Measurements from ENCODE around the gene DYRK1B.
"Not testable (repeated sequence)": the region's sequence is repeated elsewhere in the genome, so short reads cannot be mapped to it uniquely, and the experiment has no call there.

DYRK1B gene

DNA sequence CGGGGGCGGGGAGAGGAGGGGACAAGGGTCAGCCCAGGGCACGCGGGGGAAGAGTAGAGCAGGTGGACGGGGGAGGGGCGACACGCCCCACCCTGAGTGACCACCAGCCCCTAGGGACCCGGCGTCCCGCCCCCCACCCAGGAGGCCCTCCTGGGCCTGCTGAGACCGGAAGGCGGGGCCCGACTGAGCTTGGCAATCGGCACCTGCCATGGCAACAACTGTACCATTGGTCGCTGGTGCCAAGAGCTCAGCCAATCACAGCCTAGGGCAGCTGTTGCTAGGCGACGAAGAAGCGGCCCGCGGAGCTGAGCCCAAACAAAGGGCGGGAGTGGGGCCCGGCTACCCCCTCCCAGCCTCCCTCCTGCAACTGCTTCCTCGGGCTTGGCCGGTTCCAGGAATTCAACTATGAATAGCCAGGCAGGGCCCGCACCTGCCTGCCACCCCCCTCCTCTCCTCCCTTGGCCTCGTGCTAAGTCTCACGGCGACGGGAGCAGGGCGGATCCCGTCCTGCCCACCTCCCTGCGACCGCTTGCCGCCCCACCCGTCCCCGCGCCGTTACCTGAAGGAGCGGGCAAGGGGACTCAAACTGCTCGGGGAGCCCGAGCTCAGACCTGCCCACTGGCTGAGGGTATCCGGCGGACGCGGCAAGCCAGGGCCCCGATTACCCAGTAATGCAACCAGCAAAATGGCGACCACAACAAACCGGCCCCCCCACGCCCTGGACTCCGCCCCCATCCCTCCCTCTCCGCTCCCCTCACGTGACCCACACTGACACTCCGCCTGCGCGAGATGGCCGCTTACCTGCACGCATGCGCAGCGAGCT lies at the start of gene DYRK1B:
Gene DYRK1B, minus strand, starts transcription at position 699 of the 823 bp plus-strand sequence. CDS start 2,295 bp downstream, outside the sequence.
- DNase-seq, result peak; percentile 94

DNA sequence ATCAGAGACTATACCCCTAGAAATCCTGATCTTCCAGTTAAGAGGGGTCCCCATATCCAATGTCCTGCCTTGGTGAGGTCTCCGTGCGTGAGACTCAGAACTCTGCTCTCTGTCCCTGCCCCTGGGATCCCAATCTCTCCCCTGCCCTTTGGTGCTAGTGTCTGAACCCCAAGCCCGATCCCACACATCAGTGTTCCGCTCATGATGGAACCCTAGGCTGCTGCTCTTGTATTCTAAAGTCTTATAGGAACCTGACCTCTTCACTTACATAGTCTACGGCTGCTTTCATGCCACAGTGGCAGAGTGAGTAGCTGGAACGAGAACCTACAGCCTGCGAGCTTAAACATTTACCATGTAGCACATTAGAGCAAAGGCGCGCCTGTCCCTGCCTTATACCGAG lies 48.7 kb upstream of the DYRK1B start:
- DNase-seq, result not testable (repeated sequence)

DNA sequence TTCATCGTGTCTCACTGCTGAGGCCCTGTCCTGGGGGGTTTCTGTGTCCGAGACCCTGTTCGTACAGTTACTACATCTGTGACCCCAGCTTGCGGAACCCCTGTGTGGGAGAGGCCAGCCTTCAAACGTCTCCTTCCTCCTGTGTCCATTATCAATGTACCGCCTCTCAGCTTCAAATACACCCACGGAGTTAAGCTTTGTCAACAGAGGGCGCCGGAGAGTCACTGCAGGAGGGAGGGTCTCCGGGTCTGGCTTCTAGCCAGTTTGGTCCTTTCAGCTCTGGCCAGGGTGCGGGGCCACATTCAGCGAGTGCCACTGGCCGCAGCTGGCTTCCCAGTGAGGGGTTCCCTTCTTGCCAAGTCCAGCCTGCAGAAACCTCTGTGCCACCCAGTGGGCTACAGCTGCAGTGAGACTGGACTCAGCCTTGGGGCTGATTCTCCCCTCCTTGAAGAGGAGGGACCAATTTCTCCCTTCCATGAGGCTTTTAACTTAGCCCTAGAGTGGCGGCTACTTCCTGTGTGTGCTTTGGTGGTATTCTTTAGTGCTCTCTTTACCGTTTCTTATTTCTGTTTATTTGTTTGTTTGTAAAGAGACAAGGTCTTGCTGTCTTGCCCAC lies 47.6 kb upstream of the DYRK1B start:
- DNase-seq, result peak; percentile 8

DNA sequence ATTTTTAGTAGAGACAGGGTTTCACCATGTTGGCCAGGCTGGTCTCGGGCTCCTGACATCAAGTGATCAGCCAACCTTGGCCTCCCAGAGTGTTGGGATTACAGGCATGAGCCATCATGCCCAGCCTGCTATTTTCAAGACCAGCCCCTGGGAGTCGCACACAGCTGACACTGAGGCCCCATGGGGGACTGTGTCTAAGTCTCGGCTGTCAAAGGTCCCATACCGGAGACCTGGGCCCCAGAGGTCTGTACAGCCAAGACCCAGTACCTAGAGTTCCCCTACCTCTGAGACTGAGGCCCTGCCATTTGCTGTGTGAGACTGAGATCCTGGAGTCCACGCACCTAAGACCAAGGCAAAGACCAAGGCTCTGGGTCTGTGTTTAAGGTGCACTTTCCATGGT lies 46.3 kb upstream of the DYRK1B start:
- DNase-seq, result not testable (repeated sequence)

DNA sequence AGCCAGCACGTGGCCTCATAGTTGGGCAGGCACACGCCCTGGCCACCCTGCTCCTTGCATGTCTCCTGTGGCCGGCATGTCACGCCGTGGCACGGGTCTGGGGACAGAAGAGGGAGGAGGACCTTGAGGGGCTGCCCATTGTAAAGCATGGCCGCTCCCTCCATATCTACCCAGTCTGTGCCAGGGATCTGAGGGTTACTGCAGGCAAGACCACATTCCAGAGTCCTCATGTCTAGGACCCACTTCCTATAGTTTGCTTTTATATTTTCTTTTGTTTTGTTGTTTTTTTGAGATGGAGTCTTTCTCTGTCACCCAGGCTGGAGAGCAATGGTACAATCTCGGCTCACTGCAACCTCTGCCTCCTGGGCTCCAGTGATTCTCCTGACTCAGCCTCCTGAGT lies 45.8 kb upstream of the DYRK1B start:
- not testable (repeated sequence) for DNase-seq

DNA sequence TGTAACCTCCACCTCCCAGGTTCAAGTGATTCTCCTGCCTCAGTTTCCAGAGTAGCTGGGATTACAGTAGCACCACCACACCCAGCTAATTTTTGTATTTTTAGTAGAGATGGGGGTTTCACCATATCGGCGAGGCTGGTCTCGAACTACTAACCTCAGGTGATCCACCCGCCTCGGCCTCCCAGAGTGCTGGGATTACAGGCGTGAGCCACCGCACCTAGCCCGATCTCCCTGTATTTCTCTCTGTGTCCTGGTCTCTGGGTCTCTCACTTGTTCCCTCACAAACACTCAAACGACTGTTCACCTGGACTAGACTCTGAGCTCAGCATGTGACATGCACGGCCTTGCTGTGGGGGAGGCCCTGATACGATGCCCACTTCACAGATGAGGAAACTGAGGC lies 44.9 kb upstream of the DYRK1B start:
- not testable (repeated sequence) for DNase-seq

DNA sequence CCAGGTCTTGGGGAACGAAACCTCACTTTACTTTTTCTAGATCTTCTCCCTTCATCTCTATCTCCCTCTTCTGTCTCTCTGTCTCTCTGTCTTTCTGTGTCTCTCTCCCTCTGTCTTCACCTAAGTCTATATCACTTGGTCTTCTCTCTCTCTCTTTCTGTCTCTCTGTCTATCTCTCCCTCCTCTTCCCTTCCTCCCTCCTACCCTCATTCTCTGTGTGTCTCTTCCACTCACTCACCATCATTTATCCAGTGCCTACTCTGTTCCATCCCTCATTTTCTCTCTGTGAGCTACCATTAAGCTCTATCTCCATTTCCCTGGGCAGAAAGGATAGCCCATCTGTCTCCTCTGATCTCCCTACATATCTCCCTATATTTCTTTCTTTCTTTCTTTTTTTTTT lies 44.4 kb upstream of the DYRK1B start:
- no peak for DNase-seq

DNA sequence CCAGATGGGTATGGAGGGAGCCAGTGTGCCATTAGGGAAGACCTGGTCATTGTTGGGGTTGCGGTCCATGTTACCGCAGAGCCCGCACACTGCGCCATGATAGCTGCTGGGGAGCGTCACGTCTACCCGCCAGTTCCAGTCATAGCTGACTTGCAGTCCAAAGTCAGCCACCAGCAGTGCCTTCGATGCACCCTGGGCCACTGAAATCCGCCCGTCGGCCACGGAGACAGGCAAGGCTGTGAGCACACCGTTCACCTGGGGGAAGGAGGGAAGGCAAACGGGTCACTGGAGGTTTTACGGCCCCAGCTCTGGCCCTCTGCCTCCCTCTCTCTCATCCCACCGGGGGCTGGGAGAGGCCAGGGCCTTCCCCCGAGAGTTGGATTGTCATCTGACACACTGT lies 44.0 kb upstream of the DYRK1B start:
- DNase-seq, result not testable (repeated sequence)

DNA sequence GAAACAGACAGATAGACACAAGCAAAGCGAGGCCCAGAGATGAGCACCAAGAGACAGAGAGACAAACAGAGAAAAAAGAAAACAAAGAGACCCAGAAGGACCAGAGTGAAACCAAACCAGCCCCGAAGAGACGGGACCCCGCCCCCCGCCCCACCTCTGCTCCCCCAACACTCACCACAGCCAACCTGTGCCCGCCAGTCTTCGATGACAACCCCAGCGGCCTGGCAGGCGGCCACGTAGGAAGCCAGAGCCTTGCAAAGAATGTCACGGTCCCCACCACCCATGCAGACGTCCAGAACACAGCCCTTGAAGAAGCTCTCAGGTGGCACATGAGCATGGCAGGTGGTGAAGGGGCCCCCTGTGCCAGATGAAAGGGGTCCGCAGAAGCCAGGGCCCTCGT lies 43.5 kb upstream of the DYRK1B start:
- not testable (repeated sequence) for DNase-seq

DNA sequence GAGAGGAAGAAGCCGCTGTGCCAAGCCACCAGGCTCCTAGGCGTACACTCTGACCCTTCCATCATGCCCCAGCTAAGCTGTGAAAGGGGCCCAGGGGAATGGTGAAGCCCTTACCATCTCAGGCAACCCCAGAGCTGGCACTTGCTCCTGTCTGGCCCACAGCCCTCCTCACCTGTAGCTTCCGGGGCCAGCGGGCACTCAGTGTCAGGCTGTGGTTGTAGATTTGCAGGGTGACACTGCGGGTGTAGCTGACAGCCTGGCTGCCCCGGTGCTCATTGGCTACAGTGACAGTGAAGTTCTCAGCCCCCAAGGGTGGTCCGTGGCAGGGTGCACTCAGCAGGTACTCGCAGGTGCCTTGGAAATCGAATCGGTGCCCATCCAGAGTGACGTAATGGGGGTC lies 42.5 kb upstream of the DYRK1B start:
- DNase-seq, result not testable (repeated sequence)

DNA sequence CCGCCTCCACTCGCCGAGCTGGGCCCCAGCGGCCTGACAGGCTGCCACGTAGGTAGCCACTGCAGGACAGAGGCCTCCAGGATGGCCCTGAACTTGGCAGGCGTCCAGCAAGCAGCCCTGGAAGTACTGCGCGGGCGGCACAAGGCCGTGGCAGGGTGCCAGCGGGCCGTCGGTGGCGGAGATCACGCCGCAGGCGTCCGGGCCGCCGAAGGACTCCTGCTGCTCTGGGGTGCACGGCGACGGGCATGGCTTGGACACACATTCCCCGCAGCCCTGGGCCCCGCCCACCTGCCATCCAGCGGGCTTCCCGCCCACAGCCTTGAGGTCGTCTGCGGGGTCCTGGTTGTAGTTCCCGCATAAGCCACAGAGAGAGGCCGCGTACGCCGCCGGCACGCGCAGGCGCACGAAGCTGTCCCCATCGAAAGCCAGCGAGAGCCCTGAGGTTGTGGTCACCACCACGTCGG lies 41.5 kb upstream of the DYRK1B start:
- not testable (repeated sequence) for DNase-seq

DNA sequence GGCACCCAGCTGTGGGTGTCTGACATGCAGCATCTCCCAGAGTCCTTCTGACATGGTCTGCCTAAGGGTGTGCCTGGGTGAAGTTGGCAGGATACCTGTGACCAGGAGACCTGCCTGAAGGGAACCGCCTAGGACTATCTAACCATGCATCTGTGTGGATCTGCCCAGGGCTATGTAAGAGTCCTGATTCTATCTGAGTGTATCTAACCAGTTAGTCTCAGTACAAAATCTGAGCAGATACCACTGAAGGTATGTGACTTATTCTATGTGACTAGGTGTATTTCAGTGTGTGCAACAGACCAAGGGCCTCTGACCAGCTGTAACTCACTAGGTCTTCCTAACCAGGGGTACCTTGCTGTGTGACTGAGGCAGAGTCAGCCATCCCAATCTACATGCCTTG lies 40.4 kb upstream of the DYRK1B start:
- no peak for DNase-seq

DNA sequence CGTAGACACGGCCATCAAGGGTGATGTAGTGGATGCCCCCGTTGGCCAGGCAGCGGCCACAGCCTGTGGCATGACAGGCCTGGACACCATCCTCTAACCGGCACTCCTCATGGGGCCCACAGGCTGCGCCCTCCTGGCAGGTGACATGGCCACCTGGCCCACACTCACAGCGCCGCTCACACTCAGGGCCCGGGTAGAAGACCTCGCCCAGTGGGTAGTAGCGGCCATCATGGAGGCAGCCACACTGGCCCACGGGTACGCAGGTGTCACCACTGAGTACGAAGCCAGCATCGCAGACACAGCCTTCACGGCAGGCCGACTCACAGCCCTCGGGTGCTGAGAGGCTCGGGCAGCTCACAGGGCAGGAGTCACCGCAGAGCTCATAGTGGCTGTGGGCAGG lies 39.4 kb upstream of the DYRK1B start:
- DNase-seq, result no peak

DNA sequence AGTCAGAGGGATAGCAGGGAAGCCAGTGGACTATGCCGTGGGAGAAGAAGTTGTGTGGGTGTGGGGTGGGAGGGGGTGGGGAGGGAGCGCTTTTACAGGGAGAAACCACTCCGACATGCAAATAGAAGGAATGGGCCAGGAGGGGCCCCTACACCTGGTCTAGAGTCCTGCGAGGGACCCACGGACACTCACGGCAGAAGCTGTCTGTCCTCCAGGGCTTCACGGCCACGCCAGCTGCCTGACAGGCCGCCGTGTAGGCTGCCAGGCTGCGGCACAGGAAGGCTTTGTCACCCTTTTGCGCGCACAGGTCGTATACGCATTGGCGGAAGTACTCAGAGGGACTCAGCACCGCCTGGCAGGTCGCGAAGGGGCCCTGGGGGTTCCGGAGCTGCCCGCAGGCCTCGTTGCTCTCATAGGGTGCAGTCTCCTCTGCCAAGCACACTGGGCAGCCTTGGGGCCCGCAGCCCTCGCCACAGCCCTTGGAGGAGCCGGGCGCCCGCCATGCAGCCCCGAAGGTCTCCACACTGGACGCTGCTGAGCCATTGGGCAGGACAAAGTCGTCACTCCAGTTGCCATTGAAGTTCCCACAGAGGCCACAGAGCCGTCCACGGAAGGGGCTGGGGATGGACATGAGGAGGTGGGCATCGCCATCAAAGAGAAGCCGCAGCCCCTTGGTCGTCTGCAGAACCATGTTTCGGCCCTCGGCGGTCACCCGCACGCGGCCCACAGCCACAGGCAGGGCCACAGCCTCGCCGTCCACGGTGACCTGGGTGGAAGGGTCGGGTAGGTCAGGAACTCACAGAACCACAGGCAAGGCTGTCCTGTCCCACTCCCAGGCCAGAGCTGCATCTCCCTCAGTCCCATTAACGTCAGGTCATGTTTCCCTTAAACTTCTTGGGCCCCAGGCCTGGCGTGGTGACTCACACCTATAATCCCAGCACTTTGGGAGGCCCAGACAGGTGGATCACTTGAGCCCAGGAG lies 38.2 kb upstream of the DYRK1B start:
- DNase-seq, result no peak

DNA sequence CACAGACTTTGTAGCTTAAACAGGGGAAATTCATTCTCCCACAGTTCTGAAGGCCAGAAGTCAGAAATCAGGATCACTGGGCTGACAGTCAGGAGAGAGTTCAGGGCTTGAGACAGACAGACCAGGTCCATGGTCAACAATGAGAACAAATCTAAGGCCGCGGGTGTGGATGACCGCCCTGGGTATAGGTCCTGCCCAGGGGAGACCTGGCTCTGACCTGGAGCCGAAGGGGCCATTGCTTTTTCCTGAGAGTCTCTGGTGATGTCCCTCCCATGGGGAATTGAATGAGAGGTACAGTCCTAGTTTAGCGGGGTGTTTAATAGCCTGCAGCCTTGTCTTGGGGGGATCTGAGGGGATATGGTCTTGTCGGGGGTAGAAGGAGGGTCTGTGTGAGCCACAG lies 37.4 kb upstream of the DYRK1B start:
- DNase-seq, result no peak

DNA sequence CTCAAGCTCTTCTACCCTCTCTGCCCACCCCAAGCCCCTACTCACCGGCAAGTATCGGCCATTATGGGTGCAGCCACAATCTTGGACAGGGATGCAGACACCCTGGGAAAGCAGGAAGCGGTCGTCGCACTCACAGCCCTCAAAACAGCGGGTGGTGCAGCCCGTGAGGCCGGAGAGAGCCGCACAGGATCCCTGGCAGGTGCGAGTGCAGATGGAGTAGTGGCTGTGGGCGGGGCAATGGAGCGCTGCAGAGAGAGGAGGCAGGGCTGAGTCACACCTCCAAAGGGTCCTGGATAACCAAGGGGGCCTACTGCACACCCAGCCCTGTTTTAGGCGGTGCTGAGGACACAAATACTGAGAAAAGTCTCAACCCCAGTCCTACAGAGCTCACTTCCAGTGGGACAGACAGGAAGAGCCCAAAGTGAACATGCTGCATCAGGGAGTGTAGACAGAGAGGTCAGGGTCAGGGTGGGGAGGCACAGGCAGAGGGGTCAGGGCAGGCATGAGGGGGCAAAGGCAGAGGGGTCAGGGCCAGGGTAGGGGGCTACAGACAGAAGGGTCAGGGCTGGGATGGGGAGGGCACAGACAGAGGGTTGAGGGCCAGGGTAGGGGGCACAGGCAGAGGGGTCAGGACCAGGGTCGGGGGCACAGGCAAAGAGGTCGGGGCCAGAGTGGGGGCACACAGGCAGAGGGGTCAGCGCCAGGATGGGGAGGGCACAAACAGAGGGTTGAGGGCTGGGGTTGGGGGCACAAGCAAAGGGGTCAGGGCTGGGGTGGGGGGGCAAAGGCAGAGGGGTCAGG lies 36.4 kb upstream of the DYRK1B start:
- DNase-seq, result no peak

DNA sequence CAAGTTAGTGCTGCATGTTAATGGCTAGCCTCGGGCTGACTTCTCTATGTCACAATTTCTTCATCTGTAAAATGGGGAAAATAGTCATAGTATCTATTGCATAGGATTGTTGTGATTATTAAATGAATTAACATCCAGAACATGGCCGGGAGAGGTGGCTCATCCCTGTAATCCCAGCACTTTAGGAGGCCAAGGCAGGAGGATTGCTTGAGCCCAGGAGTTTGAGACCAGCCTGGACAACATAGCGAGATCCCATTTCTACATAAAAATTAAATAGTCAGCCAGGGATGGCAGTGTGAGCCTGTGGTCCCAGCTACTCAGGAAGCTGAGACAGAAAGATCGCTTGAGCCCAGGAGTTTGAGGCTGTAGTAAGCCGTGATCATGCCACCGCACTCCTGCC lies 34.0 kb upstream of the DYRK1B start:
- DNase-seq, result no peak

DNA sequence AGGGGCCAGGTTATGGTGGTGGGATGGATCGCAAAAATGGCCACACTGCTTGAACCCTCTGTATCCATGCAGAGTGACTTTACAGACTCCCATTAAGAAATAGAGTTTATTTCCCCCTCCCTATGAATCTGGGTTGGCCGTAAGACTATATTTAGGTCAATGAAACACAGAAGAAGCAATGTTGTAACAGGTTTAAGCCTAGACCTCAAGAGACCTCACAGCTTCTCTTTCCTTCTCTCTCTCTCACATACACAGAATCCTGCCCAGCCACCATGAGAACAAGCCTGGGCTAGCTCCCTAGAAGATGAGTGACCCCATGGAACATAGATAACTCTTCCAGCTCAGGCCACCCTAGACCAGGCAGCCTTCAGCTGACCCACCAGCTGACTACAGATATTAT lies 33.2 kb upstream of the DYRK1B start:
- no peak for DNase-seq

DNA sequence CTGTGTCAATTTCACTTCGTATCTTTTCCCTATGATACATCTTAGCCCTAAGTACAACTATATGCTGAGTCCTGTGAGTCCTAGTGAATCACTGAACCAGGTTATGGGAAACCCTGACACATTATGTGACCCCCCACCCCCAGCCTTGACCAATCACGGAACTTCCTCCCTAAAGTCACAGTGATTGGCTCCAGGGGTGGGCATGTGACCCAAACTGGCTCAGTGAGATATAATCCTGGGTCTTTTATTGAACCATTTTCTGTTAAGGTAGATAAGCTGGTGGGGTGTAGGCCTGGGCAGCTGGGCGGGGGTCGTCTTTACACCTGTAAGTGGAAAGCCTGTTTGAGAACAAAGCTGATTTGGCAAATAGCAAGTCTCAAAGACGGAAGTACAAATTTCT lies 32.0 kb upstream of the DYRK1B start:
- no peak for DNase-seq

DNA sequence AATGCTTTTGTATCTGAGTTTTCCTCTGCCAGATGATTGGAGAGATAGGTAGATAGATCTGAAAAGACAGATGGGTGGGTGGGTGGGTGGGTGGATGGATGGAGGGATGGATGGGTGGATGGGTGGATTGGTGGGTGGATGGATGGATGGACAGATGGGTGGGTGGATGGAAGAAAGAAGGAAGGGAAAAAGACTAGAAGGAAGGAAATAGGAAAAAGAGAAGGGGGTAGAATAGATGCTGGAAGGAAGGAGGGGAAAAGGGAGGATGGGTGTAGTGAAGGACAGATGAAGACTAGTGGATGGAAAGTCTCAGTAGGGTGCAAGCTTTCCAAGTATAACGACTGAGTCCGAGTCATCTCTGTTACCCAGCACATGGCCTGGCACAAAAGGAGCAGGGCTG lies 31.2 kb upstream of the DYRK1B start:
- DNase-seq, result no peak

DNA sequence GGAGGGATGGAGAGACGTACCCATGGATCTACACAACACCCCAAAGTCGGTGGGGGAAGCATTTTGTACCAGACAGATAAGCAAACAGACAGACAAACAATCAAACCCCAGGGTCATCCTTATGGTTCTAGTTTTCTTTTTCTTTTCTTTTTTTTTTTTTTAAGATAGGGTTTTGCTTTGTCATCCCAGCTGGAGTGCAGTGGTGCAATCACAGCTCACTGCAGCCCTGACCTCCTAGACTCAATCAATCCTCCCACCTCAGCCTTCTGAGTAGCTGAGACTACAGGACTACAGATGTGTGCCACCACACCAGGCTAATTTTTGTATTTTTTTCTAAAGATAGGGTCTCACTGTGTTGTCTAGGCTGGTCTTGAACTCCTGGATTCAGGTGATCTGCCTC lies 30.2 kb upstream of the DYRK1B start:
- DNase-seq, result no peak

DNA sequence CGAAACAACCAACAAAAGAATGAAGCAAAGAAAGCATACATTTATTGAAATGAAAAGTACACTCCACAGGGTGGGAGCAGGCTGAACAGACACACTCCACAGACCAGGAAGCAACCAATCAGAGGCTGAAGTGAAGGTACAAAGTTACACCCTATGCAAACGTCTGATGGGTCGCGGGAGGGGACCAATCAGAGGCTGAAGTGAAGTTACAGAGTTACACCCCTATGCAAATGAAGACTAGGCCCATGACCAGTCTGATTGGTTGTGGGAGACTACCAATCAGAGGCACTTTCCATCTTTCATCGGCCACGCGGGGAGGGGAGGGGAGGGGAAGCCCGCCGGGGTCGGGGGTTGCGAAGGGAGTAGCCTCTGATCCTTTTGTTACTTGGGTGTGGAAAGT lies 24.6 kb upstream of the DYRK1B start:
- DNase-seq, result no peak
